H1 (cell line): ENCODE results near the gene SCNN1B. TPM values are rescaled to one million over a fixed set of nuclear protein-coding genes. Genes with fewer than 3 reads are reported as not detected.

Experiments
- CTCF ChIA-PET: fragments of 300-600 bp; sonication (Branson Sonifier 250); formaldehyde crosslinking; loops from one replicate; lab custom pipeline; 2021; ENCODE audit not compliant: partially characterized antibody; lab: Charles Lee
- POLR2A ChIA-PET: fragments of 300-600 bp; sonication (Branson Sonifier 250); formaldehyde crosslinking; loops from one replicate; lab custom pipeline; 2021; ENCODE audit warnings: inconsistent platforms; ENCODE audit not compliant: partially characterized antibody; lab: Charles Lee
- DNase-seq, 2 experiments: peaks; one replicate each; pipeline versions ENCODE4 v3.0.0 to v3.0.0-alpha.2; 2010 to 2022; ENCODE audit warnings: low spot score in 2 of 2, low read depth in 1 of 2, mixed read lengths in 1 of 2
- FAIRE-seq: peaks from 2 replicates; lab custom pipeline; 2011; peaks lifted over from hg19 to GRCh38; lab: Jason Lieb, UNC
- H2AFZ ChIP-seq: 2 replicates; pipeline ENCODE4 v1.8.1; 2012; ENCODE audit warnings: low read length, inconsistent platforms
- H2AK5ac ChIP-seq: 2 replicates; pipeline ENCODE4 v1.6.1; 2013; ENCODE audit warnings: low read depth, low read length
- H2BK120ac ChIP-seq: replicated peaks from 2 replicates; pipeline ENCODE3; 2013; ENCODE audit warnings: low read depth, low read length, inconsistent platforms
- H2BK12ac ChIP-seq: 2 replicates; pipeline ENCODE4 v1.6.1; 2013; ENCODE audit warnings: low read depth, low read length
- H2BK15ac ChIP-seq: 2 replicates; pipeline ENCODE4 v1.6.1; 2013; ENCODE audit warnings: low read length
- H2BK20ac ChIP-seq: 2 replicates; pipeline ENCODE4 v1.6.1; 2013; ENCODE audit warnings: low read length
- H2BK5ac ChIP-seq: 2 replicates; pipeline ENCODE4 v1.6.1; 2013; ENCODE audit warnings: low read depth, low read length
- H3K14ac ChIP-seq: 2 replicates; pipeline ENCODE4 v1.6.1; 2013; ENCODE audit warnings: inconsistent platforms; ENCODE audit not compliant: insufficient read length
- H3K18ac ChIP-seq: 2 replicates; pipeline ENCODE4 v1.6.1; 2013; ENCODE audit warnings: low read length; ENCODE audit errors: extremely low read depth
- H3K23ac ChIP-seq: 2 replicates; pipeline ENCODE4 v1.6.1; 2013; ENCODE audit warnings: inconsistent platforms; ENCODE audit not compliant: insufficient read length
- H3K23me2 ChIP-seq: 2 replicates; pipeline ENCODE4 v1.6.1; 2013; ENCODE audit warnings: low read depth, low read length
- H3K27ac ChIP-seq: 2 replicates; pipeline ENCODE4 v1.6.1; 2011; ENCODE audit warnings: low read depth, low read length, inconsistent platforms
- H3K27me3 ChIP-seq, 4 experiments: replicated peaks in 1 of 4; 1 replicate in 1 of 4; 2 replicates in 3 of 4; pipeline versions ENCODE4 v1.6.1 to v1.8.1; 2011 to 2013; ENCODE audit warnings: low read length in 3 of 4, mild to moderate bottlenecking in 3 of 4, inconsistent platforms in 2 of 4, mixed read lengths in 2 of 4, moderate library complexity in 1 of 4; ENCODE audit not compliant: control insufficient read depth in 3 of 4, insufficient read depth in 3 of 4; ENCODE audit errors: extremely low read depth in 1 of 4
- H3K36me3 ChIP-seq, 4 experiments: 2 replicates each; pipeline versions ENCODE4 v1.6.1 to v1.8.1; 2011 to 2013; ENCODE audit warnings: mild to moderate bottlenecking in 4 of 4, low read length in 3 of 4, moderate library complexity in 2 of 4, control low read depth in 1 of 4, inconsistent platforms in 1 of 4; ENCODE audit not compliant: insufficient read depth in 4 of 4, control insufficient read depth in 2 of 4
- H3K4ac ChIP-seq: replicated peaks from 2 replicates; pipeline ENCODE3; 2013; ENCODE audit warnings: low read length, low read depth, mixed read lengths, inconsistent platforms; ENCODE audit not compliant: insufficient read length
- H3K4me1 ChIP-seq, 4 experiments: replicated peaks in 1 of 4; 1 replicate in 1 of 4; 2 replicates in 3 of 4; pipeline versions ENCODE4 v1.6.1 to v1.8.1; 2011 to 2013; ENCODE audit warnings: low read length in 3 of 4, inconsistent platforms in 2 of 4, mixed read lengths in 1 of 4; ENCODE audit not compliant: insufficient read depth in 4 of 4, control insufficient read depth in 3 of 4
- H3K4me2 ChIP-seq, 2 experiments: 2 replicates each; pipeline versions ENCODE4 v1.6.1 to v1.8.1; 2011 to 2013; ENCODE audit warnings: low read depth in 2 of 2, low read length in 2 of 2, control low read depth in 1 of 2, inconsistent platforms in 1 of 2, mild to moderate bottlenecking in 1 of 2; ENCODE audit not compliant: insufficient read depth in 1 of 2
- H3K4me3 ChIP-seq, 4 experiments: fragments of 200-600, 300-600 bp in 1 of 4; sonication (generic), shearing (Covaris generic), sonication (Bioruptor Twin) in 1 of 4; 2 replicates each; pipeline versions ENCODE4 v1.5.1 to v1.8.1; 2011 to 2016; ENCODE audit warnings: low read length in 4 of 4, low read depth in 3 of 4, control low read depth in 2 of 4, inconsistent platforms in 2 of 4, mild to moderate bottlenecking in 2 of 4, mixed read lengths in 1 of 4, moderate library complexity in 1 of 4; ENCODE audit not compliant: insufficient read depth in 2 of 4; ENCODE audit errors: extremely low read depth in 1 of 4
- H3K56ac ChIP-seq: replicated peaks from 2 replicates; pipeline ENCODE3; 2013; ENCODE audit warnings: low read depth, mild to moderate bottlenecking, mixed read lengths, low read length, inconsistent platforms; ENCODE audit not compliant: insufficient read length
- H3K79me1 ChIP-seq: 2 replicates; pipeline ENCODE4 v1.6.1; 2013; ENCODE audit warnings: low read depth, low read length, control low read depth
- H3K79me2 ChIP-seq, 2 experiments: 2 replicates each; pipeline versions ENCODE4 v1.6.1 to v1.8.1; 2012 to 2013; ENCODE audit warnings: low read length in 2 of 2, mild to moderate bottlenecking in 2 of 2, inconsistent platforms in 1 of 2; ENCODE audit not compliant: insufficient read depth in 2 of 2, control insufficient read depth in 1 of 2
- H3K9ac ChIP-seq, 4 experiments: replicated peaks in 1 of 4; 1 replicate in 1 of 4; 2 replicates in 3 of 4; pipeline versions ENCODE4 v1.6.1 to v1.8.1; 2011 to 2013; ENCODE audit warnings: low read depth in 3 of 4, low read length in 3 of 4, control low read depth in 2 of 4, mild to moderate bottlenecking in 2 of 4, moderate library complexity in 2 of 4, inconsistent platforms in 1 of 4; ENCODE audit errors: extremely low read depth in 1 of 4
- H3K9me3 ChIP-seq, 2 experiments: 2 replicates each; pipeline versions ENCODE4 v1.6.1 to v1.8.1; 2012 to 2013; ENCODE audit warnings: mild to moderate bottlenecking in 2 of 2, moderate library complexity in 2 of 2, control low read depth in 1 of 2, inconsistent platforms in 1 of 2, low read depth in 1 of 2, low read length in 1 of 2, mixed read lengths in 1 of 2; ENCODE audit not compliant: insufficient read depth in 2 of 2
- H4K20me1 ChIP-seq, 2 experiments: replicated peaks in 1 of 2; 2 replicates each; pipeline versions ENCODE3 to v1.8.1; 2011 to 2013; ENCODE audit warnings: inconsistent platforms in 2 of 2, low read length in 2 of 2, mild to moderate bottlenecking in 1 of 2; ENCODE audit not compliant: insufficient read depth in 2 of 2, control insufficient read depth in 1 of 2
- H4K5ac ChIP-seq: 2 replicates; pipeline ENCODE4 v1.6.1; 2013; ENCODE audit warnings: low read length, low read depth, mixed read lengths, inconsistent platforms; ENCODE audit not compliant: insufficient read length
- H4K8ac ChIP-seq: 2 replicates; pipeline ENCODE4 v1.8.0; 2013; ENCODE audit warnings: mild to moderate bottlenecking, moderate library complexity, low read length, inconsistent platforms; ENCODE audit not compliant: insufficient read depth; ENCODE audit errors: extremely low read depth
- H4K91ac ChIP-seq: replicated peaks from 2 replicates; pipeline ENCODE3; 2013; ENCODE audit warnings: low read length, mixed read lengths, inconsistent platforms; ENCODE audit not compliant: insufficient read length
- EP300 ChIP-seq, 2 experiments: IDR thresholded peaks; 1 replicate in 1 of 2; 2 replicates in 1 of 2; pipeline ENCODE4 v1.6.1; 2011 to 2012; ENCODE audit warnings: low read depth in 2 of 2, low read length in 2 of 2, mild to moderate bottlenecking in 2 of 2, borderline replicate concordance in 1 of 2, inconsistent platforms in 1 of 2, moderate library complexity in 1 of 2
- POLR2A ChIP-seq, 2 experiments: IDR thresholded peaks; 1 replicate in 1 of 2; 2 replicates in 1 of 2; pipeline ENCODE4 v1.6.1; 2011; ENCODE audit warnings: low read depth in 2 of 2, low read length in 2 of 2, mild to moderate bottlenecking in 2 of 2; ENCODE audit errors: control extremely low read depth in 1 of 2
- RNF2 ChIP-seq: fragments of 200-900, 300-1000 bp; sonication (generic); IDR thresholded peaks from 2 replicates; pipeline ENCODE4 v1.7.1; 2016; ENCODE audit warnings: borderline replicate concordance, low read depth, mild to moderate bottlenecking, antibody characterized with exemption, low read length; ENCODE audit not compliant: poor library complexity, severe bottlenecking; ENCODE audit errors: missing control alignments
- WGBS, 2 experiments: shearing (Covaris generic) in 1 of 2; methylation state at CpG; one replicate each; pipeline versions ENCODE4 v1.1.6 to v1.1.7; 2013 to 2015; ENCODE audit warnings: low lambda C conversion rate in 2 of 2, mixed read lengths in 2 of 2, inconsistent platforms in 1 of 2, low coverage in 1 of 2, missing lambda C conversion rate in 1 of 2; ENCODE audit not compliant: insufficient replicate concordance in 2 of 2, insufficient coverage in 1 of 2, insufficient read length in 1 of 2; ENCODE audit errors: extremely low coverage in 1 of 2, missing lambda C conversion rate in 1 of 2; 5-methylcytosine and 5-hydroxymethylcytosine counted together
- polyA plus RNA-seq, 7 experiments: library from polyadenylated mRNA; depleted of rRNA in 3 of 7; stranded (reverse) in 5 of 7; unstranded in 2 of 7; fragments of >200 nt in 5 of 7; fragments of 200-250 nt in 2 of 7; gene quantifications; 1 replicate in 5 of 7; 2 replicates in 1 of 7; 4 replicates in 1 of 7; pipeline versions ENCODE4 v1.2.1 to v1.2.3, GENCODE V29; 2011 to 2013; ENCODE audit warnings: missing spikeins in 2 of 7, mixed read lengths in 2 of 7
- total RNA-seq: library from RNA; stranded (reverse); fragmentation: NEBNext Ultra II Directional; extraction: Animal tissue kit (Norgen Biotek cat#: 25700); gene quantifications from 2 replicates; pipeline ENCODE4 v1.2.1, GENCODE V29; 2021
- TF ChIP-seq, protein P1 (sequence below): IDR thresholded peaks from 2 replicates; pipeline ENCODE4 v1.6.1; 2011; ENCODE audit warnings: low read depth, mild to moderate bottlenecking, low read length; ENCODE audit not compliant: insufficient read depth

SCNN1B gene
- total and polyA plus RNA-seq, 2 of the 8 experiments (the other 6 are each of a cell fraction or from before 2014, with no cell fraction given): 0.20 to 0.95 TPM

DNA sequence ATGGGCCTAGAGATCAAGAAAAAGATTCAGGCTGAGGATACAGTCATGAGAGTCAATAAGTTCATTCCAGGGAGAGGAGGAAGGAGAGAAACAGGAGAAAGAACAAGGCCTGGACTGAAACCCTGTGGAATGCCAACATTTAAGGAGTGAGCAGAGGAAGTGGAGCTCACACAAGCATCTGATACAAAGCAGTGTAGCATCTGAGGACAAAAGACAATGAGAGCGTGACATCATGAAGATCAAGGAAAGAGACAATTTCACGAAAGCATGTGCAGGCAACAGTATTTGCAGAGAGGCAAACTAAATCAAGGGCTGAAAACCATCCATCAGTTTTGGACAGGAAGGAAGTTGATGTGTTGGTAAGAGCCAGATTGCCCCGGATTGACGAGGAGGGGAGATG is 25.3 kb upstream of the SCNN1B start:
- WGBS, 2 experiments: 91% methylated on average over 4 of the region's 4 CpGs; no CpG with 5 or more reads in 1 of the 2 experiments

More for the DNA sequence above, 25.3 kb upstream of the SCNN1B start:
- no peak overlapping the region for H3K9ac ChIP-seq
- TF ChIP-seq RNF2 (no peak), POLR2A (IDR thresholded peaks at IDR 0.05; ENCODE audit: control extremely low read depth in 1 of 2, low read depth in 2 of 2, low read length in 2 of 2) (no peak), EP300 (IDR thresholded peaks at IDR 0.05; ENCODE audit: borderline replicate concordance in 1 of 2, low read depth in 2 of 2, low read length in 2 of 2) (no peak)
- TF ChIP-seq, protein P1, sequence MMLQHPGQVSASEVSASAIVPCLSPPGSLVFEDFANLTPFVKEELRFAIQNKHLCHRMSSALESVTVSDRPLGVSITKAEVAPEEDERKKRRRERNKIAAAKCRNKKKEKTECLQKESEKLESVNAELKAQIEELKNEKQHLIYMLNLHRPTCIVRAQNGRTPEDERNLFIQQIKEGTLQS: no peak
- FAIRE-seq (no peak), DNase-seq (no peak)
- no peak overlapping the region for H3K14ac ChIP-seq
- H4K8ac ChIP-seq: no peak overlapping the region
- H4K20me1 ChIP-seq: no peaks in the 10 kb centered on the region
- H2BK5ac ChIP-seq: no peak overlapping the region
- H3K79me2 ChIP-seq: no peaks in the 10 kb centered on the region
- H3K23me2 ChIP-seq: no peaks in the 10 kb centered on the region; the same call in 1 of the 2 replicates
- H3K36me3 ChIP-seq: no peaks in the 10 kb centered on the region
- CTCF ChIA-PET: interaction anchor here (0.8 to 2.3 kb wide), 4 partner anchors 12 to 159 kb away, joined by 3 to 8 read pairs (median 4); no protein-coding TSS in a partner anchor
- no peak overlapping the region for H3K56ac ChIP-seq
- 0 out of 2 replicates have a peak overlapping the region, but pooled peaks have one; percentile 19 for H2BK12ac ChIP-seq
- H4K5ac ChIP-seq: no peak overlapping the region
- no peak overlapping the region for H3K4ac ChIP-seq
- POLR2A ChIA-PET: no interaction called here
- H2BK120ac ChIP-seq: no peak overlapping the region
- H3K18ac ChIP-seq: no peak overlapping the region
- H3K27me3 ChIP-seq: no peaks in the 10 kb centered on the region
- H3K4me3 ChIP-seq: no peak overlapping the region
- H3K27ac ChIP-seq: no peak overlapping the region
- no peaks in the 10 kb centered on the region for H3K79me1 ChIP-seq
- H3K9me3 ChIP-seq: 0 out of 4 replicates have a peak, but pooled peaks cover 0 to 2% of the 10 kb centered on the region in 2 experiments
- no peak overlapping the region for H4K91ac ChIP-seq
- H2AK5ac ChIP-seq: no peak overlapping the region; the same call in 1 of the 2 replicates
- H3K23ac ChIP-seq: no peak overlapping the region
- H2BK20ac ChIP-seq: no peak overlapping the region
- H2AFZ ChIP-seq: no peak overlapping the region
- H2BK15ac ChIP-seq: peak overlapping the region; percentile 65; the same call in 1 of the 2 replicates
- H3K4me1 ChIP-seq: peaks cover 0 to 6% (median 0%) of the 10 kb centered on the region in 4 experiments; a peak in 3 of 7 replicates
- H3K4me2 ChIP-seq: no peak overlapping the region
